GM12873 (cell line): Measurements from ENCODE around the gene ISOC2.

Experiments
- CTCF ChIP-seq: IDR thresholded peaks from 2 replicates; pipeline ENCODE4 v1.5.1; 2012; ENCODE audit warnings: low read depth, mild to moderate bottlenecking, moderate library complexity, low read length, control low read depth; ENCODE audit not compliant: insufficient read depth; ENCODE audit errors: missing control alignments

Gene ISOC2

GRCh38 chr19:55488986-55489710 lies 27.7 kb upstream of the ISOC2 start:
- no peak for TF ChIP-seq CTCF

GRCh38 chr19:55487924-55488687 lies 26.7 kb upstream of the ISOC2 start, which contains the start of gene SSC5D:
TSS of gene SSC5D (plus strand) at chr19:55488436. CDS start at chr19:55488590, 154 bp downstream.
- no peak for TF ChIP-seq CTCF

- no peak for TF ChIP-seq CTCF
These were observed 25.8 kb upstream of the ISOC2 start for GRCh38 chr19:55486971-55487923.

- TF ChIP-seq CTCF, result no peak
These were observed 24.9 kb upstream of the ISOC2 start for GRCh38 chr19:55486043-55486970.

- no peak for TF ChIP-seq CTCF
These were observed 24.1 kb upstream of the ISOC2 start for GRCh38 chr19:55485439-55486011.
